ENCODE measurements around the gene TMEM190. TPM values are rescaled to one million over a fixed set of nuclear protein-coding genes. Genes with fewer than 3 reads are reported as not detected.
A peak's percentile ranks its signal among the peaks of the same experiment; 100 is the strongest.
"Not testable (repeated sequence)": the region's sequence is repeated elsewhere in the genome, so short reads cannot be mapped to it uniquely, and the experiment has no call there.

TMEM190 gene
- total and polyA plus RNA-seq, 2 donors (not counting 1 experiment from before 2014, with no cell fraction given) = not detected

GRCh38 chr19:55406826-55407549 is 30.4 kb downstream of the TMEM190 start:
- H3K9ac ChIP-seq (ENCODE audit: low read length) = peak overlapping the region; percentile 79
- intact Hi-C loops (cut with micrococcal nuclease) = loop anchor here (5.0 kb wide), 4 partner anchors 55 to 235 kb away; partner anchors contain the start of genes C19orf85, FIZ1, ISOC2 and ZNF580
- no peaks in the 10 kb centered on the region for H3K27me3 ChIP-seq (replicated peaks in 1 of 4; ENCODE audit: control extremely low read depth in 1 of 4, control insufficient read depth in 3 of 4, insufficient read depth in 4 of 4, low read length in 3 of 4)
- DNase-seq (no peak), ATAC-seq (ENCODE audit: low read depth) (no peak)
- Mint-ChIP-seq H3K27me3 (no peaks in the 10 kb centered on the region), H3K4me1 (peaks cover 32% of the 10 kb centered on the region), H3K9me3 (ENCODE audit: insufficient read depth) (peaks cover 6% of the 10 kb centered on the region), H3K27ac (peak overlapping the region; percentile 88), H3K4me3 (peak overlapping the region; percentile 98)
- peaks cover 0 to 20% (median 3%) of the 10 kb centered on the region in 3 donors for H3K9me3 ChIP-seq (ENCODE audit: control extremely low read depth in 1 of 3, control insufficient read depth in 2 of 3, insufficient read depth in 1 of 3, low read length in 2 of 3)
- H3K4me1 ChIP-seq (ENCODE audit: control insufficient read depth in 2 of 2, insufficient read depth in 2 of 2, low read length in 2 of 2) = peaks cover 11 to 25% of the 10 kb centered on the region in 2 donors
- peaks cover 0 to 39% of the 10 kb centered on the region in 2 experiments for H3K36me3 ChIP-seq (replicated peaks in 1 of 2; ENCODE audit: control extremely low read depth in 1 of 2, control insufficient read depth in 1 of 2, extremely low read depth in 1 of 2, insufficient read depth in 2 of 2, low read length in 1 of 2)
- ChIA-PET POLR2A (interaction anchor here (0.7 to 2.3 kb wide), 12 partner anchors 14 to 289 kb away, joined by 3 to 21 read pairs (median 8); partner anchors contain the start of genes KMT5C, PPP1R12C, PPP6R1 and TMEM238), CTCF (interaction anchor here (1.0 kb wide), 1 partner anchor 9 kb away, joined by 3 read pairs; no protein-coding TSS in a partner anchor)
- no peak for TF ChIP-seq CTCF (IDR thresholded peaks at IDR 0.05)
- TF ChIP-seq EZH2 (IDR thresholded peaks at IDR 0.05; ENCODE audit: borderline replicate concordance, insufficient read depth, low read depth, low read length, poor library complexity, severe bottlenecking) = no peak
- peak overlapping the region; percentile 72 for H2AFZ ChIP-seq (ENCODE audit: insufficient read depth, low read depth, low read length, poor library complexity, severe bottlenecking)
- peak overlapping the region; percentile 90 for H3K4me2 ChIP-seq (replicated peaks; ENCODE audit: low read depth, low read length, poor library complexity, severe bottlenecking)
- H3K27ac ChIP-seq (ENCODE audit: low read length in 2 of 2) = peak overlapping the region; percentile 99 to 100
- H4K20me1 ChIP-seq (ENCODE audit: control insufficient read depth, insufficient read depth, low read length, poor library complexity, severe bottlenecking) = peaks cover 7% of the 10 kb centered on the region
- H3K79me2 ChIP-seq (ENCODE audit: control insufficient read depth, insufficient read depth, low read length) = peaks cover 25% of the 10 kb centered on the region
- WGBS (ENCODE audit: insufficient coverage) = 12% methylated on average over 32 of the region's 35 CpGs
- peak overlapping the region; percentile 32 to 89 (median 77) for H3K4me3 ChIP-seq (ENCODE audit: control extremely low read depth in 1 of 5, extremely low read depth in 1 of 5, insufficient read depth in 1 of 5, low read depth in 2 of 5, low read length in 4 of 5)

- POLR2A ChIA-PET = interaction anchor here (0.6 to 2.3 kb wide), 13 partner anchors 14 to 290 kb away, joined by 3 to 21 read pairs (median 8); partner anchors contain the start of genes KMT5C, PPP1R12C, PPP6R1 and TMEM238
- CTCF ChIA-PET = interaction anchor here (1.0 kb wide), 1 partner anchor 9 kb away, joined by 3 read pairs; no protein-coding TSS in a partner anchor
- Histone ChIP-seq H3K4me1 (ENCODE audit: control insufficient read depth in 2 of 2, insufficient read depth in 2 of 2, low read length in 2 of 2) (peaks cover 11 to 25% of the 10 kb centered on the region in 2 donors), H3K9me3 (ENCODE audit: control extremely low read depth in 1 of 3, control insufficient read depth in 2 of 3, insufficient read depth in 1 of 3, low read length in 2 of 3) (peaks cover 0 to 20% (median 3%) of the 10 kb centered on the region in 3 donors), H3K4me2 (replicated peaks; ENCODE audit: low read depth, low read length, poor library complexity, severe bottlenecking) (peak within 1 kb of the TSS; percentile 90), H3K4me3 (ENCODE audit: control extremely low read depth in 1 of 5, extremely low read depth in 1 of 5, insufficient read depth in 1 of 5, low read depth in 2 of 5, low read length in 4 of 5) (peak within 1 kb of the TSS; percentile 55 to 89 (median 77)), H3K36me3 (replicated peaks in 1 of 2; ENCODE audit: control extremely low read depth in 1 of 2, control insufficient read depth in 1 of 2, extremely low read depth in 1 of 2, insufficient read depth in 2 of 2, low read length in 1 of 2) (peaks cover 0 to 34% of the 10 kb centered on the region in 2 experiments), H3K9ac (ENCODE audit: low read length) (peak within 1 kb of the TSS; percentile 79), H3K79me2 (ENCODE audit: control insufficient read depth, insufficient read depth, low read length) (peaks cover 25% of the 10 kb centered on the region), H3K27ac (ENCODE audit: low read length in 2 of 2) (peak within 1 kb of the TSS; percentile 99 to 100), H2AFZ (ENCODE audit: insufficient read depth, low read depth, low read length, poor library complexity, severe bottlenecking) (peak within 1 kb of the TSS; percentile 85)
- peak within 1 kb of the TSS; percentile 98 for H3K4me3 Mint-ChIP-seq
- ATAC-seq (ENCODE audit: low read depth); H3K27me3 ChIP-seq (replicated peaks in 1 of 4; ENCODE audit: control extremely low read depth in 1 of 4, control insufficient read depth in 3 of 4, insufficient read depth in 4 of 4, low read length in 3 of 4); H3K27me3 Mint-ChIP-seq; DNase-seq; H3K9me3 Mint-ChIP-seq (ENCODE audit: insufficient read depth); H4K20me1 ChIP-seq (ENCODE audit: control insufficient read depth, insufficient read depth, low read length, poor library complexity, severe bottlenecking): not testable (repeated sequence)
- 2% methylated on average over 36 of the region's 36 CpGs for WGBS (ENCODE audit: insufficient coverage)
- H3K4me1 Mint-ChIP-seq = peaks cover 32% of the 10 kb centered on the region
- peak within 1 kb of the TSS; percentile 99 for H3K27ac Mint-ChIP-seq
- intact Hi-C loops (cut with micrococcal nuclease) = loop anchor here (5.0 kb wide), 4 partner anchors 55 to 235 kb away; partner anchors contain the start of genes C19orf85, FIZ1, ISOC2 and ZNF580
These were observed 30.8 kb downstream of the TMEM190 start, which contains the start of gene UBE2S for GRCh38 chr19:55407550-55407799. UBE2S (minus strand) TSS chr19:55407788; CDS start chr19:55407589, 199 bp downstream.

Data from B cell (primary cell).